Measurements from ENCODE around the gene STIP1. TPM values are rescaled to one million over a fixed set of nuclear protein-coding genes. Genes with fewer than 3 reads are reported as not detected.
A peak's percentile ranks its signal among the peaks of the same experiment; 100 is the strongest.

STIP1 gene
- total RNA-seq, 1 experiment from 2014 or later, result 342 TPM

DNA sequence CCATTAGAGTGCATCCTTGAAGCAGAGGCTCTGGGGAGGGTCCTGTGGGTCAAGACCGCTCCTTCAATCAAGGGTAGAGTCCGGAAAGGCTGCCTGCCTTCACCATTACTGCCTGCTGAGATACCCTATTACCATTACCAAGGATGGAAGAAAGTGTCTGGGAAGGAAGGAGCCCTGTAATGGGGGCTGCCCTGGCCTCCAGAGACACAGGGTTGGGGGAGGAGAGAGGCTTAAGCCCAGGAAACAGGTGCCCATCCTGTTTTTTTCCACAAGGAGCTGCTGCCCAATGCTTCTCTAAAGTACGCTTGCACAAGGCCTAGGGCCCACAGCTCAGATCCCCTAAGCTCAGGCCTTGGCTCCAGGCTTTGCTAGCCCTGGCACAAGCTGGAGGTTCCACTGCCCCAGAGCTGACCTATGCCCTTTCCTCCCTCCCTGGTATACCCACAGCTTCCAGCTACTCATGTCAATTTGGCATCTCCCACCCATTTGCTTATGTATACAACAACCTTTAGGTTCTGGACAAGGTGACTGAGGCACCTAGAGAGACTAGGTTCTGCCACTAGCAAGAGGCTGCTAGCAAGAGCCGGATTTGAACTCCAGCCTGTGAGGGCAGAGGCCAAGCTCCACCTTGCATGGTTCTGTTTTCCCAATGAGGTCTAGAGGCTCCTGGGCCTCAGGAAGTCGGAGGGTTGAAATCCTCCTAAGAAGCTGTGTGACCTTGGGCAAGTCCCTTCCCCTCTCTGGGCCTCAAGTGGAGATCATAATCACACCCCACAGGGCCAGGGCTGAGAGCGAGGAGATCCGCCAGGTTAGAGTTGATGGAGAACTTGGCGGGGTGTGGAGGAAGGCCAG lies 63.8 kb downstream of the STIP1 start:
- DNase-seq (ENCODE audit: low spot score), result no peak

DNA sequence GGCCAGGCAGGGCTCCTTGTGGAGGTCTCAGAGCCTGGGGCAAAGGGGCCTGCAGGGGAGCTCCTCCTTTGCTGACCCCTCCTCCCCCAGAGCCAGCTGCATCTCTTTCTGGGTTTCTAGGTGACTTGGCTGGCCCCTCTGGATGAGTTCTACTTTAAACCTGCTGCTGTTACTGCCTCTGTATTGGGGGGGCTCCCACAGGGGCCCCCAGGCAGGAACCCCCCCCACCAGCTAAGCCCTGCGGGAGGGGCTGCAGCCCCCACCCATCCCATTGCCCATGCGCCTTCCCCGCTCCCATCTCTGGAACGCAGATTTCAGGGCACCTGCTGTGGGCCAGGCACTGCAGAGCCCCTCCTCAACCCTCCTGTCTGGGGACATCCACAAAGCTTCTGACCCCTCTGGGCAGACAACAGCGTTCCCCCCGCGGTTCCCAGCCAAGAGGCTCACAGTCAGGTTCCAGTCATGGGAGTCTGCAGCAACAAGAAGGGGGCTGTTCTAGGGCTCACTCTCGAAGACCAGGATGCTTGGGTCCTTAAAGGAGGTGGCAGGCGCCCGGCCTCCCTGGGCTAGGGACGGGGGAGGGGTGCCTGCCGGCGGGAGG lies 64.5 kb downstream of the STIP1 start:
- peak; percentile 49 for DNase-seq (ENCODE audit: low spot score)

DNA sequence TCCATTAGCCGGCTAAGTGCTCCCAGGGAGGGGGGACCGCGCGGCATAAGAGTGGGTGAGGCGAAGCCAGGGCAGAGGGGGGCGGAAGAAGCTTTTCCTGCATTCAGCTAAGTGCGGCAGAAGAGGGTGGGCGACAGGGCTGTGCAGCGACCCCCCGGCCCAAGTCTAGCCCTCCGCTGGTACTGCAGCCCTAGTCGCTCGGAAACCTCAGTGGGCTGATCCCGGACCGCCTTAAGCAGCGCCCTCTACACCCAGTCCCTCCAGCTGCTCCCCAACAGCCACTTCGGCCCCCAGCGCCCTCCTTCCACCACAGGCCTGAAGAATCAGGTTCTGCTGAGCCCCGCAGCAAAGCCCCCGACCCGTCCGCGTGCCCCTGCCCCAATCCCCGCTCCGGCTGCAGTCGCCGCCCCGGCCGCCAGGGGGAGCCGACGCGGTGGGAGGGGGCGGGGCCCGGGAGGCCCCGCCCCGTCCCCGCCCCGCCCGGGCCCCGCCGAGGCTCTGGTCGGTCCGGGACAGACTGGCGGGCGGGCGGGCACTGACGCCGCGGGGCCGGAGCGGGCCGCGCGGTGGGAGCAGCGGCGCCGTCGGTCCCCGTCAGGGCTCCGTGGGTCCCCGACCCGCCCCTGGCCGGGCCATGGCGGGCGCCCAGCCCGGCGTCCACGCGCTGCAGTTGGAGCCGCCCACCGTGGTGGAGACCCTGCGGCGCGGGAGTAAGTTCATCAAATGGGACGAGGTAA lies 65.2 kb downstream of the STIP1 start, which contains the start of gene PLCB3:
Gene PLCB3 (plus strand): TSS at position 515 of the 737 bp plus-strand sequence. CDS start 120 bp downstream, at position 635.
- peak; percentile 76 for DNase-seq (ENCODE audit: low spot score)

- DNase-seq (ENCODE audit: low spot score), result no peak
These were observed 65.7 kb downstream of the STIP1 start for GRCh38 chr11:64251753-64252002.

DNA sequence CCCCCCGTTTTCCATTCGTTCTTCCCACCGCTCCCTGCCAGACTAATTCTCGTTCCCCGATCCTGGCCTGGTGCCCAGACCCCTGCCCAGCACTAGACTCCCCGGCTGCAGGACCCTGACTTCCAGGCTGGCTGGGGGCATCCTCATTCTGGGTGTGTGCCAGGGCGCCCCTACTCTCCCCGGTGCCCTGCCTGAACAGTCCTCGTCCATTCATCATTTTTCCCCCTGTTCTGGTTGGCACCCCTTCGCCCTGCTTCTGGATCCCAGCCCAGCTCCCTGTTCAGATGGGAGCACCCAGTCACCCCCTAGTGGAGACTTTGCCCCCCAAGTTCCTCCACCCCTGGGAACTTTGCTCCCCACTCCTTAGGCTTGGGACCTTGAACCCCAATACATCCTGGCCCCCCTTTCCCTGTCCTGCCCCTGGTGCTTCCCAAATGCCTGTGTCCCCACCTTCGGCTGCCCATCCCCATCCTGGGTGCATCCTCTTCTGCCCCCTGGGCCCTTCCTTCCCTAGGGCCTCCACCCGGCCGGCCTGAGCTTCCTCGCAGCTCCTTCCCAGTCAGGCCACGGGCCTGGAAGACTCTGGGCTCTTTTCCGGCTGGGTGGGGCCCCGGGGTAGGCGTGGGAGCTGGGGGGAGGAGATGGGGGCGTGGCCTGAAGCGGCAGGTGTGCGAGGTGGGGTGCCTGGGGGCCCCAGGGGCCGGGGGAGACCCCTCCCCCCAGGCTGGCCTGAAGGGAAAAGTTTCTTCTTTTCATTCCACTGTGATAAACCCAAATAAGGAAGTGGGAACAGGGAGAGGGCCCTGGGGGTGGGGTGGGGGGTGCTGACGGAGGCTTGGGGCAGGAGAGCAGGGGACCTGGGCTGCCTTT lies 66.3 kb downstream of the STIP1 start:
- DNase-seq (ENCODE audit: low spot score), result peak; percentile 79

GRCh38 chr11:64253043-64253442 lies 67.1 kb downstream of the STIP1 start:
- no peak for DNase-seq (ENCODE audit: low spot score)

GRCh38 chr11:64253481-64253880 lies 67.5 kb downstream of the STIP1 start:
- DNase-seq (ENCODE audit: low spot score), result no peak

Other genes starting within 250 kb of the STIP1 start
- 14.9 and 20.0 TPM in 2 replicates for gene NAA40, start 247.2 kb upstream of the STIP1 start, total RNA-seq (2014; rRNA removed; shearing (Covaris generic))
- gene COX8A, start 211.6 kb upstream of the STIP1 start, total RNA-seq (2014; rRNA removed; shearing (Covaris generic)), result 1,404 and 1,625 TPM in 2 replicates
- 131 and 140 TPM in 2 replicates for gene OTUB1, start 199.7 kb upstream of the STIP1 start, total RNA-seq (2014; rRNA removed; shearing (Covaris generic))
- 0.15 TPM in 1 of 2 replicates, not detected in the other for gene FLRT1, start 150.2 kb upstream of the STIP1 start, total RNA-seq (2014; rRNA removed; shearing (Covaris generic))
- gene MACROD1, start 20.1 kb upstream of the STIP1 start, total RNA-seq (2014; rRNA removed; shearing (Covaris generic)), result 184 and 226 TPM in 2 replicates
- gene FERMT3, start 20.6 kb downstream of the STIP1 start, total RNA-seq (2014; rRNA removed; shearing (Covaris generic)), result 5.3 and 5.9 TPM in 2 replicates
- 112 and 126 TPM in 2 replicates for gene TRPT1, start 40.0 kb downstream of the STIP1 start, total RNA-seq (2014; rRNA removed; shearing (Covaris generic))
- gene NUDT22, start 40.1 kb downstream of the STIP1 start, total RNA-seq (2014; rRNA removed; shearing (Covaris generic)), result 224 and 226 TPM in 2 replicates
- gene DNAJC4, start 44.4 kb downstream of the STIP1 start, total RNA-seq (2014; rRNA removed; shearing (Covaris generic)), result 19.5 and 23.5 TPM in 2 replicates
- 49.2 and 53.7 TPM in 2 replicates for gene VEGFB, start 48.4 kb downstream of the STIP1 start, total RNA-seq (2014; rRNA removed; shearing (Covaris generic))
- 241 and 259 TPM in 2 replicates for gene FKBP2, start 54.9 kb downstream of the STIP1 start, total RNA-seq (2014; rRNA removed; shearing (Covaris generic))
- 643 and 699 TPM in 2 replicates for gene PPP1R14B, start 60.8 kb downstream of the STIP1 start, total RNA-seq (2014; rRNA removed; shearing (Covaris generic))
- gene PLCB3, start 65.4 kb downstream of the STIP1 start, total RNA-seq (2014; rRNA removed; shearing (Covaris generic)), result 130 and 137 TPM in 2 replicates
- 159 and 160 TPM in 2 replicates for gene BAD, start 98.5 kb downstream of the STIP1 start, total RNA-seq (2014; rRNA removed; shearing (Covaris generic))
- 23.9 and 36.5 TPM in 2 replicates for gene GPR137, start 99.7 kb downstream of the STIP1 start, total RNA-seq (2014; rRNA removed; shearing (Covaris generic))
- not detected in 2 replicates for gene KCNK4, start 105.1 kb downstream of the STIP1 start, total RNA-seq (2014; rRNA removed; shearing (Covaris generic))
- 1.4 and 2.3 TPM in 2 replicates for gene CATSPERZ, start 114.2 kb downstream of the STIP1 start, total RNA-seq (2014; rRNA removed; shearing (Covaris generic))
- gene ESRRA, start 119.4 kb downstream of the STIP1 start, total RNA-seq (2014; rRNA removed; shearing (Covaris generic)), result 180 TPM in 2 replicates
- 503 and 525 TPM in 2 replicates for gene TRMT112, start 131.4 kb downstream of the STIP1 start, total RNA-seq (2014; rRNA removed; shearing (Covaris generic))
- 254 and 276 TPM in 2 replicates for gene PRDX5, start 131.9 kb downstream of the STIP1 start, total RNA-seq (2014; rRNA removed; shearing (Covaris generic))
- 11.4 and 12.8 TPM in 2 replicates for gene CCDC88B, start 154.0 kb downstream of the STIP1 start, total RNA-seq (2014; rRNA removed; shearing (Covaris generic))
- 149 and 158 TPM in 2 replicates for gene RPS6KA4, start 173.0 kb downstream of the STIP1 start, total RNA-seq (2014; rRNA removed; shearing (Covaris generic))